HepG2 (cell line): ENCODE results near the gene DPAGT1. TPM values are rescaled to one million over a fixed set of nuclear protein-coding genes. Genes with fewer than 3 reads are reported as not detected.

ENCODE experiments used
- ARID3A ChIP-seq: IDR thresholded peaks from 2 replicates; pipeline ENCODE4 v1.6.1; 2012; ENCODE audit warnings: low read depth, low read length, improper control_type of control experiment
- ATAD3A ChIP-seq: sonication (generic); formaldehyde crosslinking; IDR thresholded peaks from 2 replicates; pipeline ENCODE4 v1.4.0; 2020; ENCODE audit warnings: missing genetic modification reagents
- HOXA3 ChIP-seq: sonication (generic); formaldehyde crosslinking; IDR thresholded peaks from 2 replicates; pipeline ENCODE4 v1.5.0; 2020; ENCODE audit warnings: missing genetic modification reagents
- KDM4B ChIP-seq: sonication (generic); formaldehyde crosslinking; IDR thresholded peaks from 2 replicates; pipeline ENCODE4 v1.4.0; 2020; ENCODE audit warnings: missing genetic modification reagents
- KLF11 ChIP-seq: IDR thresholded peaks from 2 replicates; pipeline ENCODE4 v1.6.1; 2016; ENCODE audit warnings: missing compliant biosample characterization
- NONO ChIP-seq, 2 experiments: fragments of 450-650 bp in 1 of 2; sonication (generic) in 1 of 2; formaldehyde crosslinking in 1 of 2; IDR thresholded peaks in 1 of 2; conservative IDR thresholded peaks in 1 of 2; 2 replicates each; pipeline versions ENCODE4 v1.6.1 to v1.8.0; 2017 to 2022; ENCODE audit warnings: mild to moderate bottlenecking in 1 of 2, missing genetic modification reagents in 1 of 2, moderate library complexity in 1 of 2
- RBM39 ChIP-seq: fragments of 200-400 bp; formaldehyde crosslinking; IDR thresholded peaks from one replicate; pipeline ENCODE4 v1.6.1; 2018; ENCODE audit warnings: antibody characterized with exemption, mild to moderate bottlenecking, low read depth, low read length; ENCODE audit not compliant: poor library complexity, severe bottlenecking
- TEF ChIP-seq: sonication (generic); formaldehyde crosslinking; IDR thresholded peaks from 2 replicates; pipeline ENCODE4 v1.5.0; 2020; ENCODE audit warnings: missing genetic modification reagents
- ZNF30 ChIP-seq: sonication (generic); formaldehyde crosslinking; IDR thresholded peaks from 2 replicates; pipeline ENCODE4 v1.5.0; 2020; ENCODE audit warnings: mild to moderate bottlenecking, missing genetic modification reagents
- ZNF333 ChIP-seq: sonication (generic); formaldehyde crosslinking; IDR thresholded peaks from 2 replicates; pipeline ENCODE4 v1.4.0; 2020; ENCODE audit warnings: mild to moderate bottlenecking, missing genetic modification reagents, borderline replicate concordance
- ZNF431 ChIP-seq: sonication (generic); formaldehyde crosslinking; IDR thresholded peaks from 2 replicates; pipeline ENCODE4 v1.9.0; 2022; ENCODE audit warnings: missing genetic modification reagents, low read depth, mild to moderate bottlenecking, borderline replicate concordance
- ZNF552 ChIP-seq: sonication (generic); formaldehyde crosslinking; IDR thresholded peaks from 2 replicates; pipeline ENCODE4 v1.9.0; 2022; ENCODE audit warnings: missing genetic modification reagents, mild to moderate bottlenecking, borderline replicate concordance
- ZNF557 ChIP-seq: sonication (generic); formaldehyde crosslinking; IDR thresholded peaks from 2 replicates; pipeline ENCODE4 v1.4.0; 2020; ENCODE audit warnings: missing genetic modification reagents
- ZNF7 ChIP-seq: IDR thresholded peaks from 2 replicates; pipeline ENCODE4 v1.6.1; 2016; ENCODE audit warnings: missing biosample characterization, missing genetic modification reagents
- ZNF761 ChIP-seq: sonication (generic); formaldehyde crosslinking; conservative IDR thresholded peaks from 2 replicates; pipeline ENCODE4 v1.4.0; 2020; ENCODE audit warnings: mild to moderate bottlenecking, missing genetic modification reagents
- polyA plus RNA-seq, 8 experiments: library from polyadenylated mRNA; depleted of rRNA in 3 of 8; stranded (reverse) in 7 of 8; unstranded in 1 of 8; fragments of >200 nt; fragmentation: Illumina TruSeq in 4 of 8; extraction: Trizol in 4 of 8; gene quantifications; 2 replicates each; pipeline versions ENCODE4 v1.2.1 to v1.2.3, GENCODE V29; 2011 to 2016; ENCODE audit warnings: low read depth in 4 of 8, missing spikeins in 1 of 8, mixed read lengths in 1 of 8; ENCODE audit not compliant: insufficient read depth in 1 of 8
- total RNA-seq, 5 experiments: library from RNA; depleted of rRNA; stranded (reverse); fragments of >200 nt; fragmentation: Illumina TruSeq; extraction: Trizol; gene quantifications; 2 replicates each; pipeline ENCODE4 v1.2.3, GENCODE V29; 2016; ENCODE audit warnings: low read depth in 1 of 5
- TF ChIP-seq, protein P1 (sequence below): sonication (generic); formaldehyde crosslinking; IDR thresholded peaks from 2 replicates; pipeline ENCODE4 v1.4.0; 2020; ENCODE audit warnings: missing genetic modification reagents
- TF ChIP-seq, protein P2 (sequence below): sonication (generic); formaldehyde crosslinking; IDR thresholded peaks from 2 replicates; pipeline ENCODE4 v1.4.0; 2020; ENCODE audit warnings: missing genetic modification reagents
- TF ChIP-seq, protein P3 (sequence below): sonication (generic); formaldehyde crosslinking; IDR thresholded peaks from 2 replicates; pipeline ENCODE4 v1.4.0; 2020; ENCODE audit warnings: missing genetic modification reagents

The DPAGT1 gene
- total and polyA plus RNA-seq, 2 of the 13 experiments (the other 11 are each of a cell fraction or from before 2014, with no cell fraction given) = 37.6 to 70.7 TPM

GRCh38 chr11:119121008-119121810 lies 19.6 kb upstream of the DPAGT1 start, which contains the start of gene HINFP (continued):
- TF ChIP-seq ARID3A (no peak), ZNF552 (CRISPR knock-in tag) (no peak), ZNF7 (CRISPR knock-in tag) (peak; percentile 70), KDM4B (no peak), ZNF431 (CRISPR knock-in tag) (no peak), TEF (0 out of 2 replicates have a peak, but pooled peaks have one; percentile 42), ZNF557 (0 out of 2 replicates have a peak, but pooled peaks have one; percentile 55), ZNF30 (no peak), KLF11 (peak; percentile 60; the same call in 1 of the 2 replicates), RBM39 (no peak), ZNF761 (CRISPR knock-in tag) (peak; percentile 19; the same call in 1 of the 2 replicates), ZNF333 (CRISPR knock-in tag) (no peak), NONO (IDR thresholded peaks at IDR 0.05) (no peak), NONO (CRISPR knock-in tag; conservative IDR thresholded peaks at IDR 0.05) (peak; percentile 51; the same call in 1 of the 2 replicates), ATAD3A (CRISPR knock-in tag) (0 out of 2 replicates have a peak, but pooled peaks have one; percentile 55), HOXA3 (peak; percentile 56)
- TF ChIP-seq, protein P1, sequence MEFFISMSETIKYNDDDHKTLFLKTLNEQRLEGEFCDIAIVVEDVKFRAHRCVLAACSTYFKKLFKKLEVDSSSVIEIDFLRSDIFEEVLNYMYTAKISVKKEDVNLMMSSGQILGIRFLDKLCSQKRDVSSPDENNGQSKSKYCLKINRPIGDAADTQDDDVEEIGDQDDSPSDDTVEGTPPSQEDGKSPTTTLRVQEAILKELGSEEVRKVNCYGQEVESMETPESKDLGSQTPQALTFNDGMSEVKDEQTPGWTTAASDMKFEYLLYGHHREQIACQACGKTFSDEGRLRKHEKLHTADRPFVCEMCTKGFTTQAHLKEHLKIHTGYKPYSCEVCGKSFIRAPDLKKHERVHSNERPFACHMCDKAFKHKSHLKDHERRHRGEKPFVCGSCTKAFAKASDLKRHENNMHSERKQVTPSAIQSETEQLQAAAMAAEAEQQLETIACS (CRISPR knock-in tag) = peak; percentile 49; the same call in 1 of the 2 replicates
- TF ChIP-seq, protein P2, sequence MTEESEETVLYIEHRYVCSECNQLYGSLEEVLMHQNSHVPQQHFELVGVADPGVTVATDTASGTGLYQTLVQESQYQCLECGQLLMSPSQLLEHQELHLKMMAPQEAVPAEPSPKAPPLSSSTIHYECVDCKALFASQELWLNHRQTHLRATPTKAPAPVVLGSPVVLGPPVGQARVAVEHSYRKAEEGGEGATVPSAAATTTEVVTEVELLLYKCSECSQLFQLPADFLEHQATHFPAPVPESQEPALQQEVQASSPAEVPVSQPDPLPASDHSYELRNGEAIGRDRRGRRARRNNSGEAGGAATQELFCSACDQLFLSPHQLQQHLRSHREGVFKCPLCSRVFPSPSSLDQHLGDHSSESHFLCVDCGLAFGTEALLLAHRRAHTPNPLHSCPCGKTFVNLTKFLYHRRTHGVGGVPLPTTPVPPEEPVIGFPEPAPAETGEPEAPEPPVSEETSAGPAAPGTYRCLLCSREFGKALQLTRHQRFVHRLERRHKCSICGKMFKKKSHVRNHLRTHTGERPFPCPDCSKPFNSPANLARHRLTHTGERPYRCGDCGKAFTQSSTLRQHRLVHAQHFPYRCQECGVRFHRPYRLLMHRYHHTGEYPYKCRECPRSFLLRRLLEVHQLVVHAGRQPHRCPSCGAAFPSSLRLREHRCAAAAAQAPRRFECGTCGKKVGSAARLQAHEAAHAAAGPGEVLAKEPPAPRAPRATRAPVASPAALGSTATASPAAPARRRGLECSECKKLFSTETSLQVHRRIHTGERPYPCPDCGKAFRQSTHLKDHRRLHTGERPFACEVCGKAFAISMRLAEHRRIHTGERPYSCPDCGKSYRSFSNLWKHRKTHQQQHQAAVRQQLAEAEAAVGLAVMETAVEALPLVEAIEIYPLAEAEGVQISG (CRISPR knock-in tag) = peak; percentile 84
- TF ChIP-seq, protein P3, sequence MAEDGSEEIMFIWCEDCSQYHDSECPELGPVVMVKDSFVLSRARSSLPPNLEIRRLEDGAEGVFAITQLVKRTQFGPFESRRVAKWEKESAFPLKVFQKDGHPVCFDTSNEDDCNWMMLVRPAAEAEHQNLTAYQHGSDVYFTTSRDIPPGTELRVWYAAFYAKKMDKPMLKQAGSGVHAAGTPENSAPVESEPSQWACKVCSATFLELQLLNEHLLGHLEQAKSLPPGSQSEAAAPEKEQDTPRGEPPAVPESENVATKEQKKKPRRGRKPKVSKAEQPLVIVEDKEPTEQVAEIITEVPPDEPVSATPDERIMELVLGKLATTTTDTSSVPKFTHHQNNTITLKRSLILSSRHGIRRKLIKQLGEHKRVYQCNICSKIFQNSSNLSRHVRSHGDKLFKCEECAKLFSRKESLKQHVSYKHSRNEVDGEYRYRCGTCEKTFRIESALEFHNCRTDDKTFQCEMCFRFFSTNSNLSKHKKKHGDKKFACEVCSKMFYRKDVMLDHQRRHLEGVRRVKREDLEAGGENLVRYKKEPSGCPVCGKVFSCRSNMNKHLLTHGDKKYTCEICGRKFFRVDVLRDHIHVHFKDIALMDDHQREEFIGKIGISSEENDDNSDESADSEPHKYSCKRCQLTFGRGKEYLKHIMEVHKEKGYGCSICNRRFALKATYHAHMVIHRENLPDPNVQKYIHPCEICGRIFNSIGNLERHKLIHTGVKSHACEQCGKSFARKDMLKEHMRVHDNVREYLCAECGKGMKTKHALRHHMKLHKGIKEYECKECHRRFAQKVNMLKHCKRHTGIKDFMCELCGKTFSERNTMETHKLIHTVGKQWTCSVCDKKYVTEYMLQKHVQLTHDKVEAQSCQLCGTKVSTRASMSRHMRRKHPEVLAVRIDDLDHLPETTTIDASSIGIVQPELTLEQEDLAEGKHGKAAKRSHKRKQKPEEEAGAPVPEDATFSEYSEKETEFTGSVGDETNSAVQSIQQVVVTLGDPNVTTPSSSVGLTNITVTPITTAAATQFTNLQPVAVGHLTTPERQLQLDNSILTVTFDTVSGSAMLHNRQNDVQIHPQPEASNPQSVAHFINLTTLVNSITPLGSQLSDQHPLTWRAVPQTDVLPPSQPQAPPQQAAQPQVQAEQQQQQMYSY (CRISPR knock-in tag) = no peak
